ENCODE data around the gene VSTM1.

The VSTM1 gene

GRCh38 chr19:54010474-54010873 is 53.2 kb downstream of the VSTM1 start:
- Histone ChIP-seq H2AFZ (ENCODE audit: low read depth) (no peak overlapping the region), H3K9ac (no peak overlapping the region), H4K20me1 (ENCODE audit: insufficient read depth) (no peaks in the 10 kb centered on the region), H3K27me3 (ENCODE audit: insufficient read depth, low read depth) (no peaks in the 10 kb centered on the region; the same call in 1 of the 2 replicates), H3K79me2 (ENCODE audit: insufficient read depth, low read depth) (no peaks in the 10 kb centered on the region), H3K27ac (no peak overlapping the region), H3K4me3 (IDR thresholded peaks at IDR 0.05; ENCODE audit: insufficient read depth, low read depth, low read length) (no peak overlapping the region), H3K36me3 (ENCODE audit: insufficient read depth) (no peaks in the 10 kb centered on the region), H3K4me2 (no peak overlapping the region), H3K4me1 (ENCODE audit: low read depth, poor library complexity, severe bottlenecking) (no peaks in the 10 kb centered on the region)
- no peak for TF ChIP-seq CTCF (conservative IDR thresholded peaks at IDR 0.05; ENCODE audit: low read depth, low read length)

- H3K4me3 ChIP-seq (IDR thresholded peaks at IDR 0.05; ENCODE audit: insufficient read depth, low read depth, low read length) = no peak overlapping the region
- no peaks in the 10 kb centered on the region for H4K20me1 ChIP-seq (ENCODE audit: insufficient read depth)
- no peaks in the 10 kb centered on the region; the same call in 1 of the 2 replicates for H3K27me3 ChIP-seq (ENCODE audit: insufficient read depth, low read depth)
- no peak overlapping the region for H3K9ac ChIP-seq
- no peaks in the 10 kb centered on the region for H3K4me1 ChIP-seq (ENCODE audit: low read depth, poor library complexity, severe bottlenecking)
- no peak overlapping the region for H3K4me2 ChIP-seq
- H3K79me2 ChIP-seq (ENCODE audit: insufficient read depth, low read depth) = no peaks in the 10 kb centered on the region
- H3K27ac ChIP-seq = no peak overlapping the region
- H2AFZ ChIP-seq (ENCODE audit: low read depth) = no peak overlapping the region
- TF ChIP-seq CTCF (conservative IDR thresholded peaks at IDR 0.05; ENCODE audit: low read depth, low read length) = no peak
- no peaks in the 10 kb centered on the region for H3K36me3 ChIP-seq (ENCODE audit: insufficient read depth)
Measured at GRCh38 chr19:54009440-54009839, 54.3 kb downstream of the VSTM1 start.

- H3K27ac ChIP-seq = no peak overlapping the region
- no peak overlapping the region for H3K9ac ChIP-seq
- H3K4me1 ChIP-seq (ENCODE audit: low read depth, poor library complexity, severe bottlenecking) = no peaks in the 10 kb centered on the region
- no peaks in the 10 kb centered on the region for H3K79me2 ChIP-seq (ENCODE audit: insufficient read depth, low read depth)
- H3K4me3 ChIP-seq (IDR thresholded peaks at IDR 0.05; ENCODE audit: insufficient read depth, low read depth, low read length) = no peak overlapping the region
- no peak for TF ChIP-seq CTCF (conservative IDR thresholded peaks at IDR 0.05; ENCODE audit: low read depth, low read length)
- no peaks in the 10 kb centered on the region for H3K36me3 ChIP-seq (ENCODE audit: insufficient read depth)
- H3K4me2 ChIP-seq = no peak overlapping the region
- no peaks in the 10 kb centered on the region for H3K27me3 ChIP-seq (ENCODE audit: insufficient read depth, low read depth)
- no peaks in the 10 kb centered on the region for H4K20me1 ChIP-seq (ENCODE audit: insufficient read depth)
- no peak overlapping the region for H2AFZ ChIP-seq (ENCODE audit: low read depth)
Measured at GRCh38 chr19:54002495-54003315, 61.0 kb downstream of the VSTM1 start.

GRCh38 chr19:54001496-54001895 is 62.2 kb downstream of the VSTM1 start:
- H3K4me2 ChIP-seq = no peak overlapping the region
- no peak for TF ChIP-seq CTCF (conservative IDR thresholded peaks at IDR 0.05; ENCODE audit: low read depth, low read length)
- H3K4me1 ChIP-seq (ENCODE audit: low read depth, poor library complexity, severe bottlenecking) = no peaks in the 10 kb centered on the region
- no peaks in the 10 kb centered on the region for H4K20me1 ChIP-seq (ENCODE audit: insufficient read depth)
- H2AFZ ChIP-seq (ENCODE audit: low read depth) = no peak overlapping the region
- no peaks in the 10 kb centered on the region for H3K36me3 ChIP-seq (ENCODE audit: insufficient read depth)
- no peak overlapping the region for H3K27ac ChIP-seq
- no peak overlapping the region for H3K9ac ChIP-seq
- no peak overlapping the region for H3K4me3 ChIP-seq (IDR thresholded peaks at IDR 0.05; ENCODE audit: insufficient read depth, low read depth, low read length)
- H3K79me2 ChIP-seq (ENCODE audit: insufficient read depth, low read depth) = no peaks in the 10 kb centered on the region
- H3K27me3 ChIP-seq (ENCODE audit: insufficient read depth, low read depth) = no peaks in the 10 kb centered on the region; the same call in 1 of the 2 replicates
